Right lobe of liver (tissue), 6 donors: ENCODE results near the gene UBL3. TPM values are rescaled to one million over a fixed set of nuclear protein-coding genes. Genes with fewer than 3 reads are reported as not detected.

ENCODE experiments used
- ATAC-seq, 4 donors: fragments of 200-7000 bp; cut with Tn5 transposase; one replicate each; pipeline ENCODE4 v1.9.1; 2020; ENCODE audit warnings: mild to moderate bottlenecking in 4 of 4, moderate library complexity in 4 of 4
- DNase-seq, 3 donors: peaks; one replicate each; pipeline ENCODE4 v3.0.0-alpha.2; 2020
- H3K27ac ChIP-seq, 3 donors: fragments of 200-600 bp; one replicate each; pipeline ENCODE4 v1.8.0; 2022
- H3K27me3 ChIP-seq, 2 donors: fragments of 200-600 bp; one replicate each; pipeline ENCODE4 v1.8.0; 2022
- H3K36me3 ChIP-seq, 4 donors: fragments of 200-600 bp; sonication (generic) in 1 of 4; one replicate each; pipeline versions ENCODE4 v1.5.1 to v1.8.0; 2017 to 2022; ENCODE audit warnings: control low read depth in 1 of 4
- H3K4me1 ChIP-seq, 4 donors: fragments of 200-600 bp; sonication (generic) in 1 of 4; one replicate each; pipeline versions ENCODE4 v1.5.1 to v1.8.0; 2017 to 2022; ENCODE audit warnings: control low read depth in 1 of 4
- H3K4me3 ChIP-seq, 3 donors: fragments of 200-600 bp; one replicate each; pipeline ENCODE4 v1.8.0; 2022
- H3K9me3 ChIP-seq, 4 donors: fragments of 200-600 bp; sonication (generic) in 1 of 4; one replicate each; pipeline versions ENCODE4 v1.5.1 to v1.8.0; 2017 to 2022; ENCODE audit warnings: control low read depth in 1 of 4
- CTCF ChIP-seq, 4 donors: fragments of 200-600 bp in 3 of 4; fragments of 450-650 bp in 1 of 4; IDR thresholded peaks; one replicate each; pipeline versions ENCODE4 v1.5.1 to v1.8.0; 2016 to 2022; ENCODE audit warnings: antibody characterized with exemption in 4 of 4, mild to moderate bottlenecking in 2 of 4
- POLR2A ChIP-seq: fragments of 450-650 bp; IDR thresholded peaks from one replicate; pipeline ENCODE4 v1.6.1; 2017; ENCODE audit warnings: antibody characterized with exemption, mild to moderate bottlenecking
- WGBS: methylation state at CpG from one replicate; pipeline ENCODE4 v1.1.6; 2018; ENCODE audit warnings: low coverage, low lambda C conversion rate; ENCODE audit not compliant: insufficient coverage; ENCODE audit errors: missing lambda C conversion rate; 5-methylcytosine and 5-hydroxymethylcytosine counted together
- intact Hi-C, 2 donors: fragments of 100-400 bp; cut with DNase I; formaldehyde crosslinking; loops; one replicate each; pipeline versions ENCODE4 v1.11.2 to v1.14.1; 2022
- total RNA-seq, 6 experiments: library from RNA; depleted of rRNA in 2 of 6; stranded (reverse); fragments of >200 nt in 2 of 6; fragmentation: NEBNext Ultra II Directional in 3 of 6; extraction: Animal tissue kit (Norgen Biotek cat#: 25700) in 3 of 6; gene quantifications; one replicate each; pipeline versions ENCODE4 v1.1.0 to v1.2.4, GENCODE V29; 2016 to 2023
- donor health status: DM: no; HTN: yes; CAD: no.
- donor health status: DM: no; HTN: no; CAD: no.
- donor health status: DM: no; HTN: no; CAD: no.
- donor health status: DM: no; HTN: yes; CAD: no.
- donor health status: DM: no; HTN: yes; CAD: no.

The UBL3 gene
- total RNA-seq, 6 experiments from 2014 or later: 15.7 to 28.6 (median 23.5) TPM

GRCh38 chr13:29756506-29756905 lies 93.9 kb downstream of the UBL3 start:
- WGBS: 51% methylated on average over 2 of the region's 2 CpGs
- no peak for ATAC-seq
- no peaks in the 10 kb centered on the region for H3K27me3 ChIP-seq
- intact Hi-C loops: no loop called here
- TF ChIP-seq POLR2A (no peak), CTCF (IDR thresholded peaks at IDR 0.05) (no peak)
- H3K9me3 ChIP-seq: no peaks in the 10 kb centered on the region
- H3K4me3 ChIP-seq: no peak overlapping the region
- no peak for DNase-seq
- H3K4me1 ChIP-seq: no peaks in the 10 kb centered on the region
- H3K36me3 ChIP-seq: no peaks in the 10 kb centered on the region
- H3K27ac ChIP-seq: no peak overlapping the region

GRCh38 chr13:29754473-29754806 lies 96.0 kb downstream of the UBL3 start:
- H3K4me3 ChIP-seq: no peak overlapping the region
- no peaks in the 10 kb centered on the region for H3K27me3 ChIP-seq
- H3K9me3 ChIP-seq: no peaks in the 10 kb centered on the region
- no peaks in the 10 kb centered on the region for H3K4me1 ChIP-seq
- DNase-seq: no peak
- intact Hi-C loops: no loop called here
- no peak for ATAC-seq
- no peaks in the 10 kb centered on the region for H3K36me3 ChIP-seq
- no peak overlapping the region for H3K27ac ChIP-seq
- TF ChIP-seq CTCF (IDR thresholded peaks at IDR 0.05) (no peak), POLR2A (no peak)
- 92% methylated on average over 4 of the region's 4 CpGs for WGBS

GRCh38 chr13:29753618-29754472 lies 96.6 kb downstream of the UBL3 start:
- Histone ChIP-seq H3K27ac (no peak overlapping the region), H3K27me3 (no peaks in the 10 kb centered on the region), H3K4me1 (no peaks in the 10 kb centered on the region), H3K4me3 (no peak overlapping the region), H3K9me3 (no peaks in the 10 kb centered on the region), H3K36me3 (no peaks in the 10 kb centered on the region)
- intact Hi-C loops: no loop called here
- no peak for ATAC-seq
- 69% methylated on average over 9 of the region's 10 CpGs for WGBS
- no peak for TF ChIP-seq CTCF (IDR thresholded peaks at IDR 0.05)
- TF ChIP-seq POLR2A: no peak
- no peak for DNase-seq

GRCh38 chr13:29752175-29752574 lies 98.2 kb downstream of the UBL3 start:
- TF ChIP-seq POLR2A (no peak), CTCF (IDR thresholded peaks at IDR 0.05) (no peak)
- no peak for DNase-seq
- 73% methylated on average over 4 of the region's 4 CpGs for WGBS
- no peaks in the 10 kb centered on the region for H3K4me1 ChIP-seq
- H3K9me3 ChIP-seq: no peaks in the 10 kb centered on the region
- H3K27ac ChIP-seq: no peak overlapping the region
- no peaks in the 10 kb centered on the region for H3K36me3 ChIP-seq
- H3K4me3 ChIP-seq: no peak overlapping the region
- ATAC-seq: no peak
- no peaks in the 10 kb centered on the region for H3K27me3 ChIP-seq
- intact Hi-C loops: no loop called here
